Activated T-helper 2 cell treated with anti-CD3 and anti-CD28 coated beads, Interferon-gamma antibody, Interleukin-2, Interleukin-4, amounts not matched to agents 10 μg/mL and 5 μg/mL and 100 μg/mL, durations not matched to agents 14 hours and 24 hours and 36 hours (primary cell): ENCODE measurements around the gene IGF2R. TPM values are rescaled to one million over a fixed set of nuclear protein-coding genes. Genes with fewer than 3 reads are reported as not detected.
"Not testable (repeated sequence)": the region's sequence is repeated elsewhere in the genome, so short reads cannot be mapped to it uniquely, and the experiment has no call there.

Source experiments
- DNase-seq: peaks from one replicate; pipeline ENCODE4 v3.0.0; 2021; ENCODE audit warnings: low spot score
- H3K27ac Mint-ChIP-seq: one replicate; pipeline ENCODE4 v1.8.0; 2021; ENCODE audit warnings: mixed read lengths
- H3K27me3 Mint-ChIP-seq: one replicate; pipeline ENCODE4 v1.8.0; 2021; ENCODE audit warnings: low read depth, mixed read lengths
- H3K36me3 Mint-ChIP-seq: one replicate; pipeline ENCODE4 v1.8.0; 2021; ENCODE audit warnings: low read depth, mixed read lengths
- H3K4me1 Mint-ChIP-seq: one replicate; pipeline ENCODE4 v1.8.0; 2021; ENCODE audit warnings: low read depth, mixed read lengths
- H3K4me3 Mint-ChIP-seq: one replicate; pipeline ENCODE4 v1.8.0; 2021; ENCODE audit warnings: low read depth, mild to moderate bottlenecking, moderate library complexity, mixed read lengths
- H3K9me3 Mint-ChIP-seq: one replicate; pipeline ENCODE4 v1.8.0; 2021; ENCODE audit warnings: mixed read lengths
- intact Hi-C: fragments of 100-400 bp; cut with micrococcal nuclease; formaldehyde crosslinking; loops from one replicate; pipeline ENCODE4 v1.15.1; 2023
- total RNA-seq: library from RNA; stranded (reverse); gene quantifications from 2 replicates; pipeline ENCODE4 v1.2.3, GENCODE V29; 2022

The IGF2R gene
- total RNA-seq, 1 donor from 2014 or later = 82.4 TPM

DNA sequence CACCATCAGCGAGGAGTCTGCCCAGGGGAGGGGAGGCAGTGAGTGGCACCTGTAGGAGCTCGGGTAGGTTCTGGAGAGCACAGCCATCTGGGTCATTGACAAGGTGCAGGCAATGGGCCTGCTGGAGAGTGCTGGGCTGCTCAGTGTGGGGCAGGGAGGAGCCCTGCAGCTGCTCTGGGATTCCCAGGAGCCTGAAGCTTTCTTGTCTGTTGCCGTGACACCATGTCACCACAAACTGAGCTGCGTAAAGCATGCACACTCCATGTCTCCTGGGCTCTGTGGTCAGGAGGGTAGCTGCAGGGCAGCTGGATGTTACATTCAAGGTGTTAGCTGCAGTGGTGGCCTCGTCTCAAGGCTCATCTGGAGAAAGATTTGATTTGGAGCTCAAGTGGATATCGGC, 148.3 kb downstream of the IGF2R start:
- Mint-ChIP-seq H3K27ac (no peak overlapping the region), H3K27me3 (no peaks in the 10 kb centered on the region), H3K36me3 (peaks cover 16% of the 10 kb centered on the region), H3K4me1 (no peaks in the 10 kb centered on the region), H3K9me3 (no peaks in the 10 kb centered on the region), H3K4me3 (no peak overlapping the region)
- DNase-seq = no peak
- intact Hi-C loops = no loop called here

DNA sequence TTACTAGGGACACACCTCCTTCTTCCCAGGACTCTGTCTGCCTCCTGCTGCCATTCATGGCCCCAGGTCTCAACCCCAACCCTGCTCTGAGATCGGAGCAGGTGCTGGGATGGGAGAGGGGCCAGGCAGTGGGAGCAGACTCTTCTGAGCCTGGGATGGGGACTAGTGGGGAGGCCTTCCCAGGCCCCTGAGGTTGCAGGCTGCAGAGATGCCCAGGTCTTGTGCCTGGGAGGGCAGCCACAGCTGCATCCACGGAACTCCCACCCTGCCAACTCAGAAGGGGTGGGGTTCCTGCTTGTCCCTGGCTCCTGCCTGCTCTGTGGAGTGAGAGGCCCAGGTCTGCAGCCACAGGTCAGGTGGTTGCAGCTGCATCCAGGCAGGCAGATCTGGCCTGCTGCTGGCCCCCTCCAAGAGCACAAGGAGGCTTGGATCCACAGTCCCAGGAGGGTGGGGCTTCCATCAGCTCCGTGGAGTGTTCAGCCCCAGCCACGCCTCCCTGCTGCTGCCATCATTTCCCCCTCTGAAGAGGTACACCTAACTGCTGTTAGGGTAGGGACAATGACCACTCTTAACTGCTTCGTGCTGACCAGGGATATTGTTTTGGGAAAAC, 149.8 kb downstream of the IGF2R start:
- no peaks in the 10 kb centered on the region for H3K27me3 Mint-ChIP-seq
- DNase-seq = no peak
- H3K4me3 Mint-ChIP-seq = no peak overlapping the region
- H3K27ac Mint-ChIP-seq = no peak overlapping the region
- intact Hi-C loops = no loop called here
- H3K9me3 Mint-ChIP-seq = no peaks in the 10 kb centered on the region
- no peaks in the 10 kb centered on the region for H3K4me1 Mint-ChIP-seq
- peaks cover 16% of the 10 kb centered on the region for H3K36me3 Mint-ChIP-seq

DNA sequence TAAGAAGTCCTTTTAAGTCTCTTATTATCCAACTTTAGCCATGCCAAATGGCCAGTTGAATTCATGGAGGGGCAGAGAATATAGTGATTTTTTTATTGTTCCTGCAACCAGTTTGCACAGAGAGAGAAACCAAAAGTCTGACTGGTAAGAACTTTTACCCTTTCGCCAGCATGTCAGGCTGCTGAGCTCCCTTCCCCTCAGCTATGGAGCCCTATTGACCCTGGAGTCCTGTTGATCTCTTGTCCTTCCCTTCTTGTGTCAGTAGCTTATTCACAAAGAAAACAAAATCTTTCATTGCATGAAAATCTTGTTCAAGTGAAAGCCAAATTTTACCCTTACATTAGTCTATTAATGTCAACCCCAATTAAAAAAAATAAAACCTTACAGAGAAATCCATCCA, 151.2 kb downstream of the IGF2R start:
- Mint-ChIP-seq H3K9me3 (no peaks in the 10 kb centered on the region), H3K27ac (no peak overlapping the region), H3K4me3 (no peak overlapping the region), H3K4me1 (no peaks in the 10 kb centered on the region), H3K27me3 (no peaks in the 10 kb centered on the region), H3K36me3 (peaks cover 16% of the 10 kb centered on the region)
- intact Hi-C loops = no loop called here
- no peak for DNase-seq

DNA sequence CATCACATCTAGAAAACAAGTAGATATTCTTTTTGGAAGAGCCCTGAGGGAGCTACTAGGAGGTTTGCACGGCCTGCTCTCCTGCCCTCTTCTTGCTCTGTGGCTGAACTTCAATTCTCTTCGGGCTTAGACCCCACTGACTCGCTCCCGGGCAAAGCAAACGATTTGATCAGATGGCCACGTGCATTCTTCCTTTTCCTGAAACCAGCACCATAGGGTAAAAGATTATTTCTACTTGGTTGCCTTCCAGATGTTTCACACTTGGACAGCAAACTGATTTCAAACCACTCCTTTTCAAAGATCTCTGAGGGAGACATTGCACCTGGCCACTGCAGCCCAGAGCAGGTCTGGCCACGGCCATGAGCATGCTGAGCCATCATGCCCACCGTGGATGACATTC, 152.7 kb downstream of the IGF2R start, which contains the start of gene SLC22A1:
SLC22A1 (plus strand) TSS at position 258 of the 400 bp plus-strand sequence; CDS start at position 379, 121 bp downstream.
- H3K4me3 Mint-ChIP-seq = no peak within 1 kb of the TSS
- peaks cover 12% of the 10 kb centered on the region for H3K36me3 Mint-ChIP-seq
- no peaks in the 10 kb centered on the region for H3K9me3 Mint-ChIP-seq
- H3K4me1 Mint-ChIP-seq = no peaks in the 10 kb centered on the region
- no peaks in the 10 kb centered on the region for H3K27me3 Mint-ChIP-seq
- DNase-seq = no peak
- intact Hi-C loops = no loop called here
- no peak within 1 kb of the TSS for H3K27ac Mint-ChIP-seq

DNA sequence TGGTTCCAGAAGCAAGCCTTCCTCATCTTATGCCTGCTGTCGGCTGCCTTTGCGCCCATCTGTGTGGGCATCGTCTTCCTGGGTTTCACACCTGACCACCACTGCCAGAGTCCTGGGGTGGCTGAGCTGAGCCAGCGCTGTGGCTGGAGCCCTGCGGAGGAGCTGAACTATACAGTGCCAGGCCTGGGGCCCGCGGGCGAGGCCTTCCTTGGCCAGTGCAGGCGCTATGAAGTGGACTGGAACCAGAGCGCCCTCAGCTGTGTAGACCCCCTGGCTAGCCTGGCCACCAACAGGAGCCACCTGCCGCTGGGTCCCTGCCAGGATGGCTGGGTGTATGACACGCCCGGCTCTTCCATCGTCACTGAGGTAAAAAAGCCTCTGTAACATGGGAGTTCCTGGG, 153.1 kb downstream of the IGF2R start:
- intact Hi-C loops = no loop called here
- no peaks in the 10 kb centered on the region for H3K4me1 Mint-ChIP-seq

DNA sequence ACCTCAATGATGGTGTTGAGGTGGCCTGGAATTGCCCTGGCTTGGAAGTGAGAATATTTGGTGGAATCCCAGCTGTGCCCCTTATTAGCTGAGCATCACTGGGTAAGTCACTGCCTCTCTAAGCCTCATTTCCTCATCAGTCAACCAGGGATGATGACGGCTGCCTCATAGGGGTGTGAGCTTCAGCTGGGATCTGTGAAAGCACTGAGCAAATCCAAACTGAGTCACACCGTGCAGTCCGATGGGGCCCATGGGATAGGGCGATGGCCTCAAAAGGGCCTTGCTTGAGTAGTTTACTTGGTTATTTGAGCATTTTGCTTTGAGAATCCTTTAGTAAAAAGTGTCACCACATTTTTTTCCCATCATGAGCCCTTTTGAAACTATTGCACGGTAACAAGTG, 153.9 kb downstream of the IGF2R start:
- no peak for DNase-seq
- Mint-ChIP-seq H3K9me3 (no peaks in the 10 kb centered on the region), H3K4me3 (no peak overlapping the region), H3K36me3 (peaks cover 6% of the 10 kb centered on the region), H3K27ac (no peak overlapping the region), H3K4me1 (no peaks in the 10 kb centered on the region), H3K27me3 (no peaks in the 10 kb centered on the region)
- intact Hi-C loops = no loop called here

More for the DNA sequence above, 153.1 kb downstream of the IGF2R start:
- no peak overlapping the region for H3K4me3 Mint-ChIP-seq
- H3K27me3 Mint-ChIP-seq = no peaks in the 10 kb centered on the region
- H3K9me3 Mint-ChIP-seq = no peaks in the 10 kb centered on the region
- no peak overlapping the region for H3K27ac Mint-ChIP-seq
- H3K36me3 Mint-ChIP-seq = peaks cover 12% of the 10 kb centered on the region
- no peak for DNase-seq

DNA sequence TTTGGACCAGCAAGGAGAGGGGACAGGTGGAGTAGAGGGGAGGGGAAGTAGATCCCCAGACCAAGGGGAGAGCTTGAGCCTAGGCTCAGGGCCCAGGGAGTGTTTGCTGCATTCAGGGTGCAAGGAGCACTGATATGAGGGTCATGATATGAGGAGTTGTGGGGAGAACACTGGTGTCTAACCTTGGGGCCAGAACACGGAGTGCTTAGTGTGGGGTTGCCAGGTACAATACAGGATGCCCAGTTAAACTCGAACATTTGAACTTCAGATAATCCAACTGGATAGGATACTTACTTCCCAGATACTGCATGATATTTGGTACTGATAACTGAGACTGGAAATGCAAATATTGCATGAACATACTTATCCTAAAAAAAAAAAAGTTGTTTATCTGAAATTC, 155.1 kb downstream of the IGF2R start:
- no peaks in the 10 kb centered on the region for H3K27me3 Mint-ChIP-seq
- no peaks in the 10 kb centered on the region for H3K9me3 Mint-ChIP-seq
- DNase-seq = no peak
- H3K4me1 Mint-ChIP-seq = no peaks in the 10 kb centered on the region
- H3K4me3 Mint-ChIP-seq = no peak overlapping the region
- H3K36me3 Mint-ChIP-seq = peaks cover 4% of the 10 kb centered on the region
- no peak overlapping the region for H3K27ac Mint-ChIP-seq
- intact Hi-C loops = no loop called here

DNA sequence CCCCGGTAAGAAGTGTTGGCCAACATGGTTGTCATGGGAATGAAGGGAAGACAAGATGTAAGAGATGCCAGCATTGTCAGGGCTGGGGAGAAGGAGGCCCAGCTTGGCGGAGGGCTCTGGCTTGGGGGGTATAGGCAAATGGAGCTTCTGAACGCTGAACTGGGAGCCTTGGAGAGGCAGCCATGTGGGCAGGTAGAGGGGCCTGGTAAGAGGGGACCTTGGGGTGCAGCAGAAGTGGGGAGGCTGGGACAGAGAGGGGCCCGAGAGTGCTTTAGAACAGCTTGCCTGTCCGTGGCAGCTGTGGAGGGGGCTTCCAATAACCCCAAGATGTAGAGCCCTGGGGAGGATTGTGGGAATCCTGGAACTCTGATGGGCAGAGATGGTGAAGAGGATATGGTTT, 155.7 kb downstream of the IGF2R start:
- no peaks in the 10 kb centered on the region for H3K36me3 Mint-ChIP-seq
- H3K27me3 Mint-ChIP-seq = peaks cover 2% of the 10 kb centered on the region
- H3K9me3 Mint-ChIP-seq = no peaks in the 10 kb centered on the region
- intact Hi-C loops = no loop called here
- peaks cover 5% of the 10 kb centered on the region for H3K4me1 Mint-ChIP-seq
- no peak overlapping the region for H3K4me3 Mint-ChIP-seq
- no peak for DNase-seq
- no peak overlapping the region for H3K27ac Mint-ChIP-seq

DNA sequence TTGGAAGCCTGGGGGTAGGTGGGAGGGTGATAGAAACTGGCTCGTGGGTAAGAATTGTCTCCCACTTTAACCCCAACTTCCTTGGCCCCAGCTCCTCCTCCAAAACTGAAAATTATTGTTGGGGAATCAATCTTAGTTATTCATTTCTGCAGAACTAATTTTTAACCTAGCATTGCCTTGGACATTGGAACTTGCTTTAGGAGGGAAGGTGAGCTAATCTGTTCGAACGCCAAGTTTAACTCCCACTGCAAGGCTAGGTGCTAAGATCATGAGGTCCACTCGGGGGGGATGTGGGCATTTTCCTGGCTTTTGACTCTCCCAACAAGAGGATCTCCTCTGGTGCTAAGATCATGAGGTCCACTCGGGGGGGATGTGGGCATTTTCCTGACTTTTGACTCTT, 156.2 kb downstream of the IGF2R start:
- H3K4me3 Mint-ChIP-seq, intact Hi-C loops, H3K4me1 Mint-ChIP-seq: not testable (repeated sequence)

DNA sequence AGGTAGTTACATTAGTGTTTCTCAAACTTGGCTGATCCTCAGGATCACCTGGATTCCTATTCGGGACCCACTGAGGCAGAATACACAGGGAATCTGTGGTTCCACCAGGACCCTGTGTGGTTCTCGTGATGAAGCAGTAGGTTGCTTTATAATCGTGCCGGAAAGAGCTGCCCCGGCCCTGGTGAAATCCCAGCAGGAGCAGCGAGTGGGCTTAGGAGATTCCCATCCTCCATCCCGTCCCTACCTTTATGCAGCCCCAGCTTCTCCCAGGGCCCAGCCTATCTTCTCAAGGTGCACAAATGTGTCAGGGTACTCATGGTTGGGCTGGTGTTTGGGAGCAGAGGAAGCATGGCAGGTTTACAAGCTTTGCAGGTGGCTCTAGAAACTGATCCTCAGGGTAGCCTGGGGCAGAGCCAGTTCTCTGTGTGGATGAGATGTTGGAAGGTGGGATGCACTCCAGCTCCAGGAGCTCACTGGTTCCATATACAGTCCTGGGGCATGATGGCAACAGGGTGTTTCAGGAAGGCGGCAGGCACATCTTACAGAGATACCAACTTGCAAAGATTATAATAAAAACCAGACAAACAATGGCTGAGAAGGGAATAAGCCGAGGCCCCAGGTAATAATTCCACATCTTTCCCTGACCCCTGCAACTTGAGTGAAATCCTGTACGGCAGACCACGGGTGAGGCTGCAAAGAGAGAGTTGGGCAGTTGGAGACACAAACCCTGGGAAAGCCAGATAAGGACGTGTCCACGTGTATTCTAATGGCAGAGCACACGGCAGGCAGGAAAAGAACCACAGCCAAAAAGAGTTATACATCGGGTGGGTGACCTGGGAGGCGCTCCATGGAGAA, 158.6 kb downstream of the IGF2R start:
- Mint-ChIP-seq H3K36me3 (no peaks in the 10 kb centered on the region), H3K4me1 (peaks cover 7% of the 10 kb centered on the region), H3K4me3 (no peak overlapping the region), H3K9me3 (no peaks in the 10 kb centered on the region), H3K27ac (no peak overlapping the region), H3K27me3 (peaks cover 2% of the 10 kb centered on the region)
- no peak for DNase-seq
- intact Hi-C loops = no loop called here

More for the DNA sequence above, 156.2 kb downstream of the IGF2R start:
- DNase-seq, H3K27ac Mint-ChIP-seq, H3K36me3 Mint-ChIP-seq, H3K9me3 Mint-ChIP-seq, H3K27me3 Mint-ChIP-seq: not testable (repeated sequence)

DNA sequence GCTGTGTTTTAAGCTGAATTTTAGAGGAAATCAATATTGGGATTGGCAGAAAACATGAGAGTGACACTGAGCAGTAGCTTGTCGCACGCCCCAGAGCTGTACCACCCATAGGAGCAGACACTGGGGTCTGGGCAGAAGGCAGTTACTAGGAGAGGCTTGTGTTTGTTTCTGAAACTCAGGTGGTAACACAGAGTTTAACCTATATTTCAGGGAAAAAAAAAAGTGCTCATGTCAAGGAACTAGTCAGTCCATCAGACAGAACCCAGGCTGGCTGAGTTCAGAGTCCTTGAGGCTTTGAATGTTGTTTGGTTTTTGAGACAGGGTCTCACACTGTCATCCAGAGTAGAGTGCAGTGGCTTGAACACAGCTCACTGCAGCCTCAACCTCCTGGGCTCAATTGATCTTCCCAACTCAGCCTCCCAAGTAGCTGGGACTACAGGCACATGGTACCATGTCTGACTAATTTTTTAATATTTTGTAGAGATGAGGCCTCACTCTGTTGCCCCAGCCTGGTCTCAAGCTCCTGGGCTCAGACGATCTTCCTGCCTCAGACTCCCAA, 159.3 kb downstream of the IGF2R start:
- intact Hi-C loops = no loop called here
- no peak overlapping the region for H3K27ac Mint-ChIP-seq
- no peaks in the 10 kb centered on the region for H3K36me3 Mint-ChIP-seq
- peaks cover 11% of the 10 kb centered on the region for H3K4me1 Mint-ChIP-seq
- DNase-seq = no peak
- H3K27me3 Mint-ChIP-seq = peaks cover 2% of the 10 kb centered on the region
- no peaks in the 10 kb centered on the region for H3K9me3 Mint-ChIP-seq
- no peak overlapping the region for H3K4me3 Mint-ChIP-seq

DNA sequence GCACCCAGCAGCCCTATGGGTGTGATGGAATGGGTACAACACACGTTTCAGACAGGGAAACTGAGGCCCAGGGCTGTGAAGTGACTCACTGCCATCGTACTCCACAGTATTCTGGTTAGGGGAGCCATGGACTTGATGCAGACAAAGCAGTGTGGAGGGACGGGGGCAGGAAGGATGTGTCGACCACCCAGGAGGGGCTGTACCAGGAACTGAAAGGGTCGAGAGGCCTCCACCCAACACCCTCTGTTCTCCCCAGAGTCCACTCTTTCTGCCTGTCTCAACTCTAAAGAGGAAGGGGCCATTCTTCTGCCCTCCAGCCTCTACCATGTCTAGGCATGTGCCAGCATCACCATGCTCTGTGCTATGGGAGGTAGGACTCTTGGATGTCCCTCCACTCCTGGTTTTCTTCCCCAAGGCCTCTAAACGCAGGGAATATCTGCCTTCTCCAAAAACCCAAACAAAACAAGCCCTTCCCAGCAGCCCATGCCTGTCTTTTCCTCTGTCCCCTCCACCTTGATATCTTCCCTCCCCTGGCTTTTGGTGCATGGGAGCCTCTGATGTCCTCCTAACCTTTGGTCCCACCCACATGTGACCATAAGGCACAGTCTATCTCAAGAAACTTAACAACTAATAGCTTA, 160.1 kb downstream of the IGF2R start:
- peaks cover 14% of the 10 kb centered on the region for H3K4me1 Mint-ChIP-seq
- no peaks in the 10 kb centered on the region for H3K36me3 Mint-ChIP-seq
- H3K27ac Mint-ChIP-seq = no peak overlapping the region
- DNase-seq = no peak
- H3K4me3 Mint-ChIP-seq = no peak overlapping the region
- peaks cover 2% of the 10 kb centered on the region for H3K27me3 Mint-ChIP-seq
- H3K9me3 Mint-ChIP-seq = no peaks in the 10 kb centered on the region
- intact Hi-C loops = no loop called here
